Measurements from ENCODE around the gene BRD7. TPM values are rescaled to one million over a fixed set of nuclear protein-coding genes. Genes with fewer than 3 reads are reported as not detected.

The BRD7 gene
- total and polyA plus RNA-seq, 2 of the 4 experiments (the other 2 are of a cell fraction), result 24.8 to 29.9 TPM

DNA sequence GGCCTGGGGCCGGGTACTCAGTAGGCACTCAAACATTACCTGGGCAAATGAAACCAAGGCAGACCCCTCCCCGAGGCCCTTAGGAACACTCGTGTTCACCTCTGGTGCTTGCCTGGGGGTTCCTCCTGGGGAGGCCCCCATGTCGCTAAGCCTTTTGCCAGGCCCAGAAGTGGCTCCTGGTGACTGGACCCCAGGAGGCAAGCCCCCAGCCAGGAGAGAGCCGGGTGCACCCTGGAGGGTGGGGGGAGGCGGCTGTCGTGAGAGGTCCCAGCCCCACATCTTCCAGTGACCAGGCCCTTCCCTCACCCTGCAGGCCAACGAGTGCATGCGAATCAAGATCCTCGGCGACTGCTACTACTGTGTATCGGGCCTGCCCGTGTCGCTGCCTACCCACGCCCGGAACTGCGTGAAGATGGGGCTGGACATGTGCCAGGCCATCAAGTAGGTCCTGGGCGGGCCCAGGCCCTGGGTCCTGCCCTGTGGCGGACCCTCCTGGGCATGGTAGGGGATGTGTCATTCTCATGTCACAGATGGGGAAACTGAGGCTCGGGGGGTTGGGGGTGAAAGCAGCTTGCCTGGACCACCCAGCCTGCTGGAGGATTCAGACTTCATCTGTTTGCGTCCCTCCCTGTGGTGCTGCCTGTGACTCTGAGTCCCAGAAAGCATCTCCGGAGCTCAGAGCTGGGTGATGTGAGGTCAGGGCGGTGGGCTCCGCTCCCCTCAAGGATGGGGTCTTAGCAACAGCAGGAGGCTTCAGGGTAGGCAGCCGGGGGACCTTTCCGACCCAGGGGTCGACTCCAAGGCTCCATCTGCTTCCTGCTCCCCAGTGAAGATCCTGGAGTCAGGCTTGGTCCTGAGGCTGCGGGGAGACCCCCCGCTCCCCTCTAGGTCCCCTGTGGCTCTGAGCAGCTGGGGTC is 69.9 kb downstream of the BRD7 start (continued):
- TF ChIP-seq MAFK (IDR thresholded peaks at IDR 0.05; ENCODE audit: low read depth, low read length), result no peak

DNA sequence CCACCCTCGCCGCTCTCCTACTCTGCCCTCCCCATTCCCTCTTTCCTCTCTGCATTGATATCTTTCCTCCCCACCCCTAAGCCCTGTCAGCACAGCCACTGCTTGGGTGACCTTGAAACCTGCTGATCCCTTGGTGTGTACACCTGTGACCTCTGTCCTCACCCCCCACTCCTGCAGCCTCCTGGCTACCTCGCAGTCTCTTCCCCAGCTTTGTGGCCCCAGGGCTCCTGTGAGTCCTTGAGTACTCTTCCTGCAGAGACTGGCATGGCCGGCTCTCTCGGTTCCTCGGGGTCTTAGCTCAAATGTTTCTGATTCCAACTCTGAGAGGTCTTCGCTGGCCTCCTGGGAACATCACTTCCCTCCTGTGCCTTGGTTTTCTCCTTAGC is 70.7 kb downstream of the BRD7 start:
- ChIA-PET CTCF (no interaction called here), POLR2A (ENCODE audit: unreplicated experiment) (no interaction called here)
- no TSS peak for BruUV-seq (replicated peaks)
- Histone ChIP-seq H3K79me1 (ENCODE audit: low read depth in 1 of 2, low read length in 2 of 2) (peaks cover 0 to 6% of the 10 kb centered on the region in 2 experiments; a peak in 1 of 4 replicates), H3K9me1 (ENCODE audit: insufficient read depth, low read length) (peaks cover 16% of the 10 kb centered on the region), H4K91ac (ENCODE audit: insufficient read depth, low read depth, low read length) (no peak overlapping the region), H3K56ac (ENCODE audit: extremely low read depth, insufficient read depth, low read length) (no peak overlapping the region), H3K14ac (replicated peaks; ENCODE audit: low read depth, low read length) (no peak overlapping the region), H2BK5ac (ENCODE audit: low read depth, low read length, poor library complexity, severe bottlenecking) (no peak overlapping the region), H2AK5ac (ENCODE audit: low read depth, low read length) (no peak overlapping the region), H3K9ac (ENCODE audit: low read depth, low read length) (no peak overlapping the region), H3K4me2 (ENCODE audit: low read depth, low read length) (no peak overlapping the region), H3K23ac (ENCODE audit: low read depth, low read length) (no peak overlapping the region), H4K20me1 (ENCODE audit: insufficient read depth, low read length) (no peaks in the 10 kb centered on the region), H3K4me1 (ENCODE audit: control insufficient read depth, insufficient read depth, low read length) (peaks cover 22% of the 10 kb centered on the region), H2AFZ (replicated peaks; ENCODE audit: low read length, poor library complexity) (no peak overlapping the region), H2AK9ac (replicated peaks; ENCODE audit: low read depth, low read length, poor library complexity) (no peak overlapping the region), H3K4me3 (ENCODE audit: insufficient read depth, low read depth, low read length) (no peak overlapping the region), H2BK15ac (ENCODE audit: low read depth, low read length) (no peak overlapping the region), H3K4ac (ENCODE audit: low read depth, low read length) (no peak overlapping the region), H3K18ac (ENCODE audit: low read depth, low read length) (no peak overlapping the region), H3K27me3 (ENCODE audit: control insufficient read depth, insufficient read depth, low read length) (no peaks in the 10 kb centered on the region), H2BK120ac (ENCODE audit: low read depth, low read length) (no peak overlapping the region), H4K5ac (ENCODE audit: low read depth, low read length) (no peak overlapping the region), H3K36me3 (ENCODE audit: control insufficient read depth, insufficient read depth, low read length) (peaks cover 2% of the 10 kb centered on the region; the same call in 1 of the 2 replicates), H3K9me3 (ENCODE audit: control insufficient read depth, insufficient read depth, low read length) (no peaks in the 10 kb centered on the region), H3K27ac (ENCODE audit: insufficient read depth, low read length) (no peak overlapping the region), H2BK20ac (ENCODE audit: low read depth, low read length) (no peak overlapping the region), H4K8ac (ENCODE audit: low read depth in 2 of 2, low read length in 2 of 2) (no peak overlapping the region)
- dilution Hi-C loops (cut with HindIII; ENCODE audit: low sequenced_read_pairs, unreplicated experiment), result no loop called here
- intact Hi-C loops (cut with micrococcal nuclease), result no loop called here
- no peak for DNase-seq
- no peak for ATAC-seq (ENCODE audit: low read depth)
- 98% methylated on average over 6 of the region's 7 CpGs; no CpG with 5 or more reads in 1 of the 2 experiments for WGBS, 2 experiments (ENCODE audit: extremely low coverage in 2 of 2, insufficient read length in 1 of 2)
- in situ Hi-C loops (cut with MboI; ENCODE audit: low sequenced_read_pairs), result no loop called here
- no peak for TF ChIP-seq RCOR1 (IDR thresholded peaks at IDR 0.05; ENCODE audit: insufficient replicate concordance, low read length)
- TF ChIP-seq MAZ (IDR thresholded peaks at IDR 0.05; ENCODE audit: borderline replicate concordance, low read depth, low read length), result no peak
- TF ChIP-seq BHLHE40 (IDR thresholded peaks at IDR 0.05; ENCODE audit: low read depth, low read length), result no peak
- TF ChIP-seq POLR2A (IDR thresholded peaks at IDR 0.05; ENCODE audit: low read depth, low read length), result no peak
- TF ChIP-seq CHD1 (IDR thresholded peaks at IDR 0.05; ENCODE audit: low read depth, low read length), result no peak
- TF ChIP-seq, protein P1, sequence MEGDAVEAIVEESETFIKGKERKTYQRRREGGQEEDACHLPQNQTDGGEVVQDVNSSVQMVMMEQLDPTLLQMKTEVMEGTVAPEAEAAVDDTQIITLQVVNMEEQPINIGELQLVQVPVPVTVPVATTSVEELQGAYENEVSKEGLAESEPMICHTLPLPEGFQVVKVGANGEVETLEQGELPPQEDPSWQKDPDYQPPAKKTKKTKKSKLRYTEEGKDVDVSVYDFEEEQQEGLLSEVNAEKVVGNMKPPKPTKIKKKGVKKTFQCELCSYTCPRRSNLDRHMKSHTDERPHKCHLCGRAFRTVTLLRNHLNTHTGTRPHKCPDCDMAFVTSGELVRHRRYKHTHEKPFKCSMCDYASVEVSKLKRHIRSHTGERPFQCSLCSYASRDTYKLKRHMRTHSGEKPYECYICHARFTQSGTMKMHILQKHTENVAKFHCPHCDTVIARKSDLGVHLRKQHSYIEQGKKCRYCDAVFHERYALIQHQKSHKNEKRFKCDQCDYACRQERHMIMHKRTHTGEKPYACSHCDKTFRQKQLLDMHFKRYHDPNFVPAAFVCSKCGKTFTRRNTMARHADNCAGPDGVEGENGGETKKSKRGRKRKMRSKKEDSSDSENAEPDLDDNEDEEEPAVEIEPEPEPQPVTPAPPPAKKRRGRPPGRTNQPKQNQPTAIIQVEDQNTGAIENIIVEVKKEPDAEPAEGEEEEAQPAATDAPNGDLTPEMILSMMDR (conservative IDR thresholded peaks at IDR 0.05; ENCODE audit: low read depth, low read length), result no peak
- TF ChIP-seq FOS (IDR thresholded peaks at IDR 0.05; ENCODE audit: low read depth, low read length), result no peak
- TF ChIP-seq MXI1 (IDR thresholded peaks at IDR 0.05; ENCODE audit: borderline replicate concordance, low read depth, low read length), result no peak
- TF ChIP-seq, protein P2, sequence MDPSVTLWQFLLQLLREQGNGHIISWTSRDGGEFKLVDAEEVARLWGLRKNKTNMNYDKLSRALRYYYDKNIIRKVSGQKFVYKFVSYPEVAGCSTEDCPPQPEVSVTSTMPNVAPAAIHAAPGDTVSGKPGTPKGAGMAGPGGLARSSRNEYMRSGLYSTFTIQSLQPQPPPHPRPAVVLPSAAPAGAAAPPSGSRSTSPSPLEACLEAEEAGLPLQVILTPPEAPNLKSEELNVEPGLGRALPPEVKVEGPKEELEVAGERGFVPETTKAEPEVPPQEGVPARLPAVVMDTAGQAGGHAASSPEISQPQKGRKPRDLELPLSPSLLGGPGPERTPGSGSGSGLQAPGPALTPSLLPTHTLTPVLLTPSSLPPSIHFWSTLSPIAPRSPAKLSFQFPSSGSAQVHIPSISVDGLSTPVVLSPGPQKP (IDR thresholded peaks at IDR 0.05; ENCODE audit: borderline replicate concordance, low read depth, low read length), result no peak
- TF ChIP-seq NFE2L2 (IDR thresholded peaks at IDR 0.05; ENCODE audit: low read depth, low read length), result no peak
- TF ChIP-seq RFX5 (IDR thresholded peaks at IDR 0.05; ENCODE audit: low read depth, low read length), result no peak
- no peak for TF ChIP-seq SMC3 (IDR thresholded peaks at IDR 0.05; ENCODE audit: low read depth, low read length)

All from IMR-90 (cell line).